DND-41 (cell line): ENCODE data around the gene FBXO42.

Source experiments
- EZH2 ChIP-seq: IDR thresholded peaks from 3 replicates; pipeline ENCODE4 v1.6.1; 2012; ENCODE audit warnings: borderline replicate concordance, low read depth, mild to moderate bottlenecking, moderate library complexity, low read length, inconsistent platforms; ENCODE audit not compliant: severe bottlenecking
- TF ChIP-seq, protein P1 (sequence below): IDR thresholded peaks from 2 replicates; pipeline ENCODE4 v1.5.1; 2012; ENCODE audit warnings: borderline replicate concordance, low read length, moderate library complexity, mild to moderate bottlenecking; ENCODE audit not compliant: poor library complexity, severe bottlenecking; ENCODE audit errors: extremely low read depth

DNA sequence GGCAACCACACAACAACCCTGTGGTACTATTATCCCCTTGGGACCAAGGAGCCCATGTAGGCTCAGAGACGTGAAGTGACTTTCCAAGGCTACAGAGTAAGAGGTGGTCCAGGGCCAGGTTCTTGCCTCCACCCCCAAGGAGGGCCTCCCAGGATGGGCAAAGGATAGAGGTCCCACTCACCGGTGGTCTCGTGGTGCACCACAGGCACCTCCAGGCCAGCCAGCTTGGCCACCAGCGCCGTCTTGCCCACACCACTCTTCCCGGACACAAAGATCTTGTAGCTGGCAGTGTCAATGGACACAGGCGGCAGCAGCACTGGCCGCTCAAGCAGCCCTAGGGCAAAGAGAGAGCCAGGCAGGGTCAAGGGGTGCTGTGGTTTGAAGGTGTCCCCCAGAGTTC lies 118.8 kb downstream of the FBXO42 start:
- TF ChIP-seq, protein P1, sequence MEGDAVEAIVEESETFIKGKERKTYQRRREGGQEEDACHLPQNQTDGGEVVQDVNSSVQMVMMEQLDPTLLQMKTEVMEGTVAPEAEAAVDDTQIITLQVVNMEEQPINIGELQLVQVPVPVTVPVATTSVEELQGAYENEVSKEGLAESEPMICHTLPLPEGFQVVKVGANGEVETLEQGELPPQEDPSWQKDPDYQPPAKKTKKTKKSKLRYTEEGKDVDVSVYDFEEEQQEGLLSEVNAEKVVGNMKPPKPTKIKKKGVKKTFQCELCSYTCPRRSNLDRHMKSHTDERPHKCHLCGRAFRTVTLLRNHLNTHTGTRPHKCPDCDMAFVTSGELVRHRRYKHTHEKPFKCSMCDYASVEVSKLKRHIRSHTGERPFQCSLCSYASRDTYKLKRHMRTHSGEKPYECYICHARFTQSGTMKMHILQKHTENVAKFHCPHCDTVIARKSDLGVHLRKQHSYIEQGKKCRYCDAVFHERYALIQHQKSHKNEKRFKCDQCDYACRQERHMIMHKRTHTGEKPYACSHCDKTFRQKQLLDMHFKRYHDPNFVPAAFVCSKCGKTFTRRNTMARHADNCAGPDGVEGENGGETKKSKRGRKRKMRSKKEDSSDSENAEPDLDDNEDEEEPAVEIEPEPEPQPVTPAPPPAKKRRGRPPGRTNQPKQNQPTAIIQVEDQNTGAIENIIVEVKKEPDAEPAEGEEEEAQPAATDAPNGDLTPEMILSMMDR: no peak
- TF ChIP-seq EZH2: no peak
